K562 (cell line): ENCODE measurements around the gene ZSCAN21. TPM values are rescaled to one million over a fixed set of nuclear protein-coding genes. Genes with fewer than 3 reads are reported as not detected.

Experiments
- ATAC-seq: fragments of 200-7000 bp; cut with Tn5 transposase; 3 replicates; pipeline ENCODE4 v1.9.1; 2020; ENCODE audit warnings: moderate library complexity
- BruUV-seq: library from RNA; stranded (reverse); fragments of 400-500 nt; replicated peaks from 2 replicates; lab custom pipeline; 2021; lab: Mats Ljungman, UMichigan
- CTCF ChIA-PET: fragments of 300-600 bp; formaldehyde crosslinking; extraction: SDS; loops from one replicate; lab custom pipeline; 2021; ENCODE audit warnings: low intra/inter-chr PET ratio; lab: Yijun Ruan, JAX
- POLR2A ChIA-PET: fragments of 300-600, 350-650 bp; sonication (Branson Sonifier 250); formaldehyde crosslinking; extraction: SDS; loops from one replicate; lab custom pipeline; 2021; ENCODE audit warnings: antibody characterized with exemption, inconsistent platforms; lab: Yijun Ruan, JAX
- DNase-seq, 4 experiments: peaks; one replicate each; pipeline versions ENCODE4 v3.0.0 to v3.0.0-alpha.2; 2011 to 2018; ENCODE audit warnings: low spot score in 3 of 4, mixed read lengths in 3 of 4; ENCODE audit errors: extremely low read depth in 1 of 4
- FAIRE-seq: peaks from 2 replicates; lab custom pipeline; 2011; peaks lifted over from hg19 to GRCh38; lab: Jason Lieb, UNC
- H2AFZ ChIP-seq: 2 replicates; pipeline ENCODE4 v1.6.0; 2011; ENCODE audit warnings: low read depth, low read length, control low read depth, inconsistent platforms
- H3K27ac ChIP-seq: fragments of 200-600 bp; 3 replicates; pipeline ENCODE4 v1.8.0; 2011; ENCODE audit warnings: low read depth, mild to moderate bottlenecking, control low read depth, inconsistent platforms, low read length, moderate library complexity, mixed read lengths; ENCODE audit errors: extremely low read depth
- H3K27me3 ChIP-seq, 2 experiments: fragments of 300-600 bp in 1 of 2; 2 replicates in 1 of 2; 3 replicates in 1 of 2; pipeline versions ENCODE4 v1.6.0 to v1.8.0; 2011; ENCODE audit warnings: inconsistent platforms in 2 of 2, low read length in 2 of 2, mild to moderate bottlenecking in 1 of 2, mixed read lengths in 1 of 2, moderate library complexity in 1 of 2; ENCODE audit not compliant: control insufficient read depth in 2 of 2, insufficient read depth in 2 of 2
- H3K36me3 ChIP-seq: fragments of 300-600 bp; 3 replicates; pipeline ENCODE4 v1.8.0; 2011; ENCODE audit warnings: mild to moderate bottlenecking, low read length, inconsistent platforms; ENCODE audit not compliant: control insufficient read depth, insufficient read depth
- H3K4me1 ChIP-seq, 2 experiments: fragments of 200-600 bp in 1 of 2; replicated peaks in 1 of 2; 2 replicates in 1 of 2; 3 replicates in 1 of 2; pipeline versions ENCODE4 v1.5.1 to v1.8.0; 2011; ENCODE audit warnings: inconsistent platforms in 2 of 2, low read length in 2 of 2, mild to moderate bottlenecking in 1 of 2, mixed read lengths in 1 of 2, moderate library complexity in 1 of 2; ENCODE audit not compliant: control insufficient read depth in 2 of 2, insufficient read depth in 2 of 2
- H3K4me2 ChIP-seq: 2 replicates; pipeline ENCODE4 v1.6.1; 2011; ENCODE audit warnings: low read length, control low read depth, inconsistent platforms, mixed read lengths; ENCODE audit not compliant: insufficient read depth
- H3K4me3 ChIP-seq: fragments of 200-600 bp; sonication (generic), shearing (Covaris generic); 2 replicates; pipeline ENCODE4 v1.5.1; 2016; ENCODE audit warnings: control low read depth, inconsistent platforms
- H3K79me2 ChIP-seq: fragments of 200-600 bp; 3 replicates; pipeline ENCODE4 v1.8.0; 2011; ENCODE audit warnings: low read length, inconsistent platforms; ENCODE audit not compliant: control insufficient read depth, insufficient read depth
- H3K9ac ChIP-seq, 2 experiments: 2 replicates each; pipeline versions ENCODE4 v1.6.0 to v1.6.1; 2011; ENCODE audit warnings: low read depth in 2 of 2, low read length in 2 of 2, control low read depth in 1 of 2, inconsistent platforms in 1 of 2, mild to moderate bottlenecking in 1 of 2, mixed read lengths in 1 of 2; ENCODE audit not compliant: insufficient read depth in 1 of 2
- H3K9me1 ChIP-seq: one replicate; pipeline ENCODE4 v1.6.0; 2011; ENCODE audit warnings: inconsistent platforms, mild to moderate bottlenecking, low read length, moderate library complexity; ENCODE audit not compliant: control insufficient read depth, insufficient read depth
- H3K9me3 ChIP-seq: replicated peaks from 2 replicates; pipeline ENCODE4 v1.5.1; 2011; ENCODE audit warnings: low read depth, low read length, inconsistent platforms; ENCODE audit not compliant: control insufficient read depth, insufficient read depth
- H4K20me1 ChIP-seq: replicated peaks from 2 replicates; pipeline ENCODE4 v1.6.1; 2011; ENCODE audit warnings: low read length, inconsistent platforms, mixed read lengths; ENCODE audit not compliant: control insufficient read depth, insufficient read depth
- CCNT2 ChIP-seq: IDR thresholded peaks from 2 replicates; pipeline ENCODE4 v1.6.1; 2011; ENCODE audit warnings: borderline replicate concordance, low read depth, mild to moderate bottlenecking, moderate library complexity, mixed read lengths, low read length; ENCODE audit not compliant: insufficient read length; ENCODE audit errors: extremely low read depth
- DNMT1 ChIP-seq: fragments of 450-650 bp; IDR thresholded peaks from 2 replicates; pipeline ENCODE4 v1.6.1; 2016; ENCODE audit warnings: antibody characterized with exemption, mild to moderate bottlenecking
- HCFC1 ChIP-seq: IDR thresholded peaks from 2 replicates; pipeline ENCODE4 v1.6.1; 2012; ENCODE audit warnings: low read depth, low read length, improper control_type of control experiment
- HDAC6 ChIP-seq: IDR thresholded peaks from 2 replicates; pipeline ENCODE4 v1.6.1; 2012; ENCODE audit warnings: low read depth, mild to moderate bottlenecking, control low read depth, inconsistent platforms, low read length, moderate library complexity
- POLR2AphosphoS5 ChIP-seq: IDR thresholded peaks from 2 replicates; pipeline ENCODE4 v1.6.1; 2011; ENCODE audit warnings: mild to moderate bottlenecking, low read depth, low read length, moderate library complexity; ENCODE audit not compliant: control insufficient read depth, insufficient read depth
- REST ChIP-seq, 2 experiments: fragments of 450-650 bp; formaldehyde crosslinking in 1 of 2; IDR thresholded peaks; 2 replicates each; pipeline versions ENCODE4 v1.4.0 to v1.6.1; 2014 to 2020; ENCODE audit warnings: mild to moderate bottlenecking in 2 of 2, borderline replicate concordance in 1 of 2, low read depth in 1 of 2
- ZNF518B ChIP-seq: fragments of 250-450 bp; sonication (Bioruptor Pico); IDR thresholded peaks from 2 replicates; pipeline ENCODE4 v1.5.0; 2021; ENCODE audit warnings: mild to moderate bottlenecking, moderate library complexity
- WGBS: fragments of 100-300 bp; shearing (Covaris generic); methylation state at CpG from one replicate; pipeline ENCODE4 v1.1.6; 2016; ENCODE audit warnings: low coverage, mixed read lengths; ENCODE audit not compliant: insufficient coverage; ENCODE audit errors: missing lambda C conversion rate; 5-methylcytosine and 5-hydroxymethylcytosine counted together
- in situ Hi-C: fragments of 300-500 bp; cut with MboI; formaldehyde crosslinking; loops from 4 replicates; pipeline ENCODE4 v1.15.0; 2018; ENCODE audit warnings: inconsistent platforms, mixed read lengths
- intact Hi-C: fragments of 100-400 bp; cut with micrococcal nuclease; formaldehyde crosslinking; loops from 2 replicates; pipeline ENCODE4 v1.14.2; 2022
- polyA plus RNA-seq, 8 experiments: library from polyadenylated mRNA; depleted of rRNA in 4 of 8; stranded (reverse) in 5 of 8; unstranded in 3 of 8; fragments of >200 nt; fragmentation: Nextera tagmentation in 2 of 8; fragmentation: Illumina TruSeq in 1 of 8; extraction: Ambion mirVana in 2 of 8; extraction: Trizol in 1 of 8; gene quantifications; 2 replicates each; pipeline versions ENCODE4 v1.2.1 to v1.2.3, GENCODE V29; 2011 to 2014; ENCODE audit warnings: inconsistent platforms in 1 of 8, missing spikeins in 1 of 8
- total RNA-seq, 7 experiments: library from RNA; depleted of rRNA in 6 of 7; stranded (reverse); fragments of >200 nt in 6 of 7; fragmentation: Illumina TruSeq in 2 of 7; extraction: Trizol in 2 of 7; gene quantifications; 2 replicates each; pipeline versions ENCODE4 v1.2.1 to v1.2.3, GENCODE V29; 2011 to 2021; ENCODE audit warnings: low replicate concordance in 1 of 7

Gene ZSCAN21
- total and polyA plus RNA-seq, 9 of the 15 experiments (the other 6 are each of a cell fraction or from before 2014, with no cell fraction given), result 5.9 to 15.5 (median 13.2) TPM

- no peak overlapping the region for H3K4me2 ChIP-seq
- H3K27me3 ChIP-seq, result peaks cover 40 to 63% of the 10 kb centered on the region in 2 experiments
- peak overlapping the region in 1 of 2 experiments; percentile 4; a peak in 2 of 4 replicates for H3K9ac ChIP-seq
- no peaks in the 10 kb centered on the region for H3K79me2 ChIP-seq
- no peaks in the 10 kb centered on the region for H3K36me3 ChIP-seq
- BruUV-seq, result no TSS peak
- H3K4me3 ChIP-seq, result no peak overlapping the region
- FAIRE-seq (no peak), DNase-seq (no peak), ATAC-seq (no peak; the same call in 1 of the 3 replicates)
- in situ Hi-C loops (no loop called here), intact Hi-C loops (no loop called here)
- 17% methylated on average over 14 of the region's 14 CpGs for WGBS
- POLR2A ChIA-PET, result interaction anchor here (0.6 to 1.0 kb wide), 5 partner anchors 9 to 499 kb away, joined by 3 to 4 read pairs (median 3); partner anchors contain the start of gene ZKSCAN1
- H2AFZ ChIP-seq, result no peak overlapping the region
- H4K20me1 ChIP-seq, result no peaks in the 10 kb centered on the region
- H3K4me1 ChIP-seq, result peaks cover 0 to 4% of the 10 kb centered on the region in 2 experiments; a peak in 2 of 5 replicates
- no peak overlapping the region for H3K27ac ChIP-seq
- H3K9me1 ChIP-seq, result no peaks in the 10 kb centered on the region
- no peaks in the 10 kb centered on the region for H3K9me3 ChIP-seq
- CTCF ChIA-PET, result interaction anchor here (0.6 kb wide), 1 partner anchor 1926 kb away, joined by 5 read pairs; no protein-coding TSS in a partner anchor
- TF ChIP-seq REST (IDR thresholded peaks at IDR 0.05; ENCODE audit: borderline replicate concordance) (no peak), REST (CRISPR knock-in tag; IDR thresholded peaks at IDR 0.05; ENCODE audit: low read depth) (no peak), DNMT1 (no peak), ZNF518B (CRISPR knock-in tag) (no peak), POLR2AphosphoS5 (no peak), HCFC1 (no peak), HDAC6 (no peak), CCNT2 (no peak)
These were observed 45.6 kb upstream of the ZSCAN21 start for GRCh38 chr7:100003711-100004661.
